Measurements from ENCODE around the gene MTFR1L. TPM values are rescaled to one million over a fixed set of nuclear protein-coding genes. Genes with fewer than 3 reads are reported as not detected.

MTFR1L gene
- total and polyA plus RNA-seq, 2 donors from 2014 or later, result 66.6 to 108 TPM

DNA sequence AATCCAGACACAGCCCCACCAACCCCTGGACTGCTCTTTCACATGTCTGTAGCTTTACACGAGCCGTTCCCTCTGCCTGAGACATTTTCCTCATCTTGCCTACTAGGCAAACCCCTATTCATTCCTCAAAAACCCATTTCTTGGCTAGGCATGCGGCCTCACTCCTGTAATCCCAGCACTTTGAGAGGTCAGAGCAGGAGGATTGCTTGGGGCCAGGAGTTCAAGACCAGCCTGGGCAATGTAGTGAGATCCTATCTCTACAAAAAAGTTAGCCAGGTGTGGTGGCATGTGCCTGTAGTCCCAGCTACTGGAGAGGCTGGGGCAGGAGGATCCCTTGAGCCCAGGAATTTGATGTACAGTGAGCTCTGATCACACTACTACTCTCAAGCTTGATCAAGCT, 44.7 kb downstream of the MTFR1L start:
- Histone ChIP-seq H3K4me1 (ENCODE audit: control insufficient read depth in 2 of 3, insufficient read depth in 2 of 3, low read depth in 1 of 3, low read length in 3 of 3) (peaks cover 2 to 23% (median 21%) of the 10 kb centered on the region in 3 donors), H3K27ac (ENCODE audit: low read depth in 2 of 2, low read length in 2 of 2) (no peak overlapping the region), H3K9ac (ENCODE audit: low read length in 3 of 3) (no peak overlapping the region), H3K36me3 (ENCODE audit: control insufficient read depth in 2 of 3, insufficient read depth in 3 of 3, low read length in 3 of 3) (no peaks in the 10 kb centered on the region), H3K27me3 (ENCODE audit: control insufficient read depth, insufficient read depth, low read length) (no peaks in the 10 kb centered on the region), H3K9me3 (ENCODE audit: control insufficient read depth in 2 of 3, insufficient read depth in 1 of 3, low read length in 3 of 3) (no peaks in the 10 kb centered on the region), H3K4me3 (ENCODE audit: low read length in 3 of 3) (no peak overlapping the region)
- TF ChIP-seq, protein P1, sequence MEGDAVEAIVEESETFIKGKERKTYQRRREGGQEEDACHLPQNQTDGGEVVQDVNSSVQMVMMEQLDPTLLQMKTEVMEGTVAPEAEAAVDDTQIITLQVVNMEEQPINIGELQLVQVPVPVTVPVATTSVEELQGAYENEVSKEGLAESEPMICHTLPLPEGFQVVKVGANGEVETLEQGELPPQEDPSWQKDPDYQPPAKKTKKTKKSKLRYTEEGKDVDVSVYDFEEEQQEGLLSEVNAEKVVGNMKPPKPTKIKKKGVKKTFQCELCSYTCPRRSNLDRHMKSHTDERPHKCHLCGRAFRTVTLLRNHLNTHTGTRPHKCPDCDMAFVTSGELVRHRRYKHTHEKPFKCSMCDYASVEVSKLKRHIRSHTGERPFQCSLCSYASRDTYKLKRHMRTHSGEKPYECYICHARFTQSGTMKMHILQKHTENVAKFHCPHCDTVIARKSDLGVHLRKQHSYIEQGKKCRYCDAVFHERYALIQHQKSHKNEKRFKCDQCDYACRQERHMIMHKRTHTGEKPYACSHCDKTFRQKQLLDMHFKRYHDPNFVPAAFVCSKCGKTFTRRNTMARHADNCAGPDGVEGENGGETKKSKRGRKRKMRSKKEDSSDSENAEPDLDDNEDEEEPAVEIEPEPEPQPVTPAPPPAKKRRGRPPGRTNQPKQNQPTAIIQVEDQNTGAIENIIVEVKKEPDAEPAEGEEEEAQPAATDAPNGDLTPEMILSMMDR (IDR thresholded peaks at IDR 0.05; ENCODE audit: borderline replicate concordance, extremely low read depth, insufficient read depth), result no peak
- no peak for FAIRE-seq
- no peak for DNase-seq
- intact Hi-C loops (cut with DNase I), result no loop called here

DNA sequence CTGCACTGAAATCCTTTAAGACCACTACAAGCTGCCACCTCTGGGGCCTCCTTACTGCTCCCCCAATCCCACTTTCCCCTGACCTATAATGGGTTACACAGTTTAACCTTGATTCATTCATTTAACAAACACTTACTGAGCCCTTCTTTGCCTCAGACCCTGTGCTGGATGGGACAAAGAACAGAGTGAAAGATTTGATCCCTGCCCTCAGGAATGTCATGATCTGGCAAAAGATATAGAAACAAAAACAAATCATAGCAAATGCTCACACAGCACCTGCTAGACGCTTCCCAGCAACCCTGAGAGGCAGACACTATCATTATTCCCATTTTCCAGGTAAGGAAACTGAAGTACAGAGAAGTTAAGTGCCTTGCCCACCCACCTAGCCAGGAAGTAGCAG, 46.5 kb downstream of the MTFR1L start:
- Histone ChIP-seq H3K4me1 (ENCODE audit: control insufficient read depth in 2 of 3, insufficient read depth in 2 of 3, low read depth in 1 of 3, low read length in 3 of 3) (peaks cover 2 to 38% (median 35%) of the 10 kb centered on the region in 3 donors), H3K27me3 (ENCODE audit: control insufficient read depth, insufficient read depth, low read length) (no peaks in the 10 kb centered on the region), H3K27ac (ENCODE audit: low read depth in 2 of 2, low read length in 2 of 2) (peak overlapping the region; percentile 63 to 86), H3K9me3 (ENCODE audit: control insufficient read depth in 2 of 3, insufficient read depth in 1 of 3, low read length in 3 of 3) (no peaks in the 10 kb centered on the region), H3K36me3 (ENCODE audit: control insufficient read depth in 2 of 3, insufficient read depth in 3 of 3, low read length in 3 of 3) (no peaks in the 10 kb centered on the region), H3K9ac (ENCODE audit: low read length in 3 of 3) (no peak overlapping the region), H3K4me3 (ENCODE audit: low read length in 3 of 3) (no peak overlapping the region)
- TF ChIP-seq, protein P1 (IDR thresholded peaks at IDR 0.05; ENCODE audit: borderline replicate concordance, extremely low read depth, insufficient read depth), result no peak
- no peak for FAIRE-seq
- intact Hi-C loops (cut with DNase I), result no loop called here
- DNase-seq, result peak in 1 of 5 donors; percentile 25

DNA sequence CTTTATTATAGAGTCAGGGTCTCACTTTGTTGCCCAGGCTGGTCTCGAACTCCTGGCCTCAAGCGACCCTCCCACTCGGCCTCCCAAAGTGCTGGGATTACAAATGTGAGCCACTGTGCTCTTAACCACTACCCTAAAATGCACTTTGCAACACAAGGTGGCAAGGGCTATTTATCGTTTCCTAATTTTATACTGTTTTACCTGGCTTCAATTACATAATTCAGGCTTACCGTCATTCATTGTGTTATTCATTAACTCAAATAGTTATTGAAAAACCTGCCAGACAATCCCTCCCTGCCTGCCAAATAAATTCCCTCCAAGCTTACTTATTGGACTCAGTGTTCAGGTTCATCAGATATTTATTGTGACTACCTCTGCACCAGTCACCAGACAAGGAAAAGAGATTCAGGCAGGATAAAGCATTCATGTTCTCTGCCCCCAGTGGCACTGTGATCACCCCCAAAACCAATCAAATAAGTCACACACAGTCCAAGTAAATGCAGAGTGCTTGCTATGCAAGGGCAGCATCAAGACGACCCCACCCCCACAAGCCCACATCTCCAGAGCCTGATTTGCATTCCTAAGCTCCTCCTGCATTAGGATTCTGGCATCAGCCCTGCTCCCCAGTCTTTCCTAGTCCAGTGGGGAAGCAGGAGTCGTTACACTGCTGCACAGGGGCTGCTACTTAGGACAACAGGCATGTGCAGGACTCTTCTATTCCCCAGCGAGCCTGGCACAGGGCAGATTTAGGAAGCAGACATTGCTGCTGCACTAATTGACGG, 47.6 kb downstream of the MTFR1L start:
- Histone ChIP-seq H3K4me3 (ENCODE audit: low read length in 3 of 3) (peak overlapping the region in 1 of 3 donors; percentile 6), H3K27ac (ENCODE audit: low read depth in 2 of 2, low read length in 2 of 2) (peak overlapping the region; percentile 75 to 87), H3K9ac (ENCODE audit: low read length in 3 of 3) (peak overlapping the region in 1 of 3 donors; percentile 2), H3K36me3 (ENCODE audit: control insufficient read depth in 2 of 3, insufficient read depth in 3 of 3, low read length in 3 of 3) (no peaks in the 10 kb centered on the region), H3K9me3 (ENCODE audit: control insufficient read depth in 2 of 3, insufficient read depth in 1 of 3, low read length in 3 of 3) (no peaks in the 10 kb centered on the region), H3K4me1 (ENCODE audit: control insufficient read depth in 2 of 3, insufficient read depth in 2 of 3, low read depth in 1 of 3, low read length in 3 of 3) (peaks cover 2 to 47% (median 46%) of the 10 kb centered on the region in 3 donors), H3K27me3 (ENCODE audit: control insufficient read depth, insufficient read depth, low read length) (no peaks in the 10 kb centered on the region)
- TF ChIP-seq, protein P1 (IDR thresholded peaks at IDR 0.05; ENCODE audit: borderline replicate concordance, extremely low read depth, insufficient read depth), result no peak
- peak; percentile 98 for FAIRE-seq
- intact Hi-C loops (cut with DNase I), result no loop called here
- DNase-seq, result peak in 4 of 5 donors; percentile 78 to 88 (median 83)

Data from kidney (tissue), 14 donors.